ENCODE measurements around the gene YBX2. TPM values are rescaled to one million over a fixed set of nuclear protein-coding genes. Genes with fewer than 3 reads are reported as not detected.

YBX2 gene
- total RNA-seq, 1 experiment from 2014 or later = 24.0 TPM

DNA sequence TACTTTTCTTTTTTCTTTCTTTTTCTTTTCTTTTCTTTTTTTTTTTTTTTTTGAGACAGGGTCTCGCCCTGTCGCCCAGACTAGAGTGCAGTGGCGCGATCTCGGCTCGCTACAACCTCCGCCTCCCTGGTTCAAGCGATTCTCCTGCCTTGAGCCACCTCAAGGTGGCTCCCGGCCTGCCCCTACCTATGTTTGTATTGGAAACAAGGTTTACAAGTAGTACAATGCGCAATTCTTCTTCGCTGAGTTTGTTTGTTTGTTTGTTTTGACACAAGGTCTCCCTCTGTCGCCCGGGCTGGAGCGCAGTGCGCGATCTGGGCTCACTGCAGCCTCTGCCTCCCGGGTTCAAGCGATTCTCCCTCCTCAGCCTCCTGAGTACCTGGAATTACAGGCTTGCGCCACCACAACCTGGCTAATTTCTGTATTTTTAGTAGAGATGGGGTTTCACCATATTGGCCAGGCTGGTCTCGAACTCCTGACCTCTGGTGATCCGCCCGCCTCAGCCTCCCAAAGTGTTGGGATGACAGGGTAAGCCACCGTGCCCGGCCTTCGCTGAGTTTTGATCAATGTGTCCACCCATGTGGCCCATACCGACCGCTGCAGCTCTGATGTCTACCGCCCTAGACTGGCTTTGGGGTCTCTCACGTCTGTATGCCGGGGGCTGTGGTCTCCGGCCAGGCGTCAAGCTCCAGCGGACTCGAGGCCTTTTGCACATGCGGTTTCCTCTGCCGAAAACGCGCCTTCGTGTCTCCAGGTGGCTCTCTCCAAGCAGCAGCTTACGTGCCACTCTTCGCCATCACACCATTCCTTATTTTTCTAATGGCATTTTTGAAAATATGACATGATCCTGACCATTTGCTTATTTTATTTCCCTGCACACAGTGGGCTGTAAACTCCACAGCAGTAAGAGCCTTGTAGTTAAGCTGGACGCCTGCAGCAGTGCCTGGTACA lies 1.1 kb upstream of the YBX2 start:
- H3K4me2 ChIP-seq (ENCODE audit: insufficient read depth, insufficient read length, low read length) = peak overlapping the region; percentile 91
- peak overlapping the region; percentile 95 for H3K18ac ChIP-seq (ENCODE audit: insufficient read length, low read depth, low read length)
- H2BK5ac ChIP-seq (ENCODE audit: insufficient read length, low read length) = no peak overlapping the region
- no peak overlapping the region for H3T11ph ChIP-seq (ENCODE audit: low read length)
- no CpG with 5 or more reads among the region's 42 CpGs for WGBS (ENCODE audit: extremely low coverage, insufficient read length, low lambda C conversion rate)
- peaks cover 4% of the 10 kb centered on the region; the same call in 1 of the 2 replicates for H3K4me1 ChIP-seq (ENCODE audit: insufficient read depth, low read length)
- no peak overlapping the region for H2BK20ac ChIP-seq (ENCODE audit: low read depth, low read length, poor library complexity, severe bottlenecking)
- TF ChIP-seq, protein P1, sequence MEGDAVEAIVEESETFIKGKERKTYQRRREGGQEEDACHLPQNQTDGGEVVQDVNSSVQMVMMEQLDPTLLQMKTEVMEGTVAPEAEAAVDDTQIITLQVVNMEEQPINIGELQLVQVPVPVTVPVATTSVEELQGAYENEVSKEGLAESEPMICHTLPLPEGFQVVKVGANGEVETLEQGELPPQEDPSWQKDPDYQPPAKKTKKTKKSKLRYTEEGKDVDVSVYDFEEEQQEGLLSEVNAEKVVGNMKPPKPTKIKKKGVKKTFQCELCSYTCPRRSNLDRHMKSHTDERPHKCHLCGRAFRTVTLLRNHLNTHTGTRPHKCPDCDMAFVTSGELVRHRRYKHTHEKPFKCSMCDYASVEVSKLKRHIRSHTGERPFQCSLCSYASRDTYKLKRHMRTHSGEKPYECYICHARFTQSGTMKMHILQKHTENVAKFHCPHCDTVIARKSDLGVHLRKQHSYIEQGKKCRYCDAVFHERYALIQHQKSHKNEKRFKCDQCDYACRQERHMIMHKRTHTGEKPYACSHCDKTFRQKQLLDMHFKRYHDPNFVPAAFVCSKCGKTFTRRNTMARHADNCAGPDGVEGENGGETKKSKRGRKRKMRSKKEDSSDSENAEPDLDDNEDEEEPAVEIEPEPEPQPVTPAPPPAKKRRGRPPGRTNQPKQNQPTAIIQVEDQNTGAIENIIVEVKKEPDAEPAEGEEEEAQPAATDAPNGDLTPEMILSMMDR (conservative IDR thresholded peaks at IDR 0.05) = peak; percentile 28; the same call in 2 of the 3 replicates
- peak overlapping the region in 1 of 3 experiments; percentile 36; a peak in 2 of 7 replicates for H3K27ac Mint-ChIP-seq
- H3K27ac ChIP-seq (ENCODE audit: insufficient read length, low read depth, low read length) = no peak overlapping the region
- H4K8ac ChIP-seq (replicated peaks; ENCODE audit: insufficient read length, low read depth, low read length) = no peak overlapping the region
- no peak overlapping the region for H2BK120ac ChIP-seq (ENCODE audit: low read depth, low read length, poor library complexity, severe bottlenecking)
- H3K4me3 Mint-ChIP-seq = peak overlapping the region; percentile 59 to 83
- no peaks in the 10 kb centered on the region for H3K9me3 ChIP-seq (ENCODE audit: control insufficient read depth, low read depth, low read length)
- H3K4me1 Mint-ChIP-seq = peaks cover 10 to 22% of the 10 kb centered on the region in 2 experiments
- H3K9ac ChIP-seq (ENCODE audit: extremely low read depth, insufficient read length, low read length) = no peak overlapping the region
- H3K23me2 ChIP-seq (ENCODE audit: insufficient read length, low read depth, low read length, poor library complexity, severe bottlenecking) = peaks cover 4% of the 10 kb centered on the region
- no peaks in the 10 kb centered on the region for H3K79me1 ChIP-seq (ENCODE audit: insufficient read depth, low read depth, low read length, poor library complexity, severe bottlenecking)
- H3K14ac ChIP-seq (ENCODE audit: insufficient read depth, low read length) = no peak overlapping the region
- peaks cover 2% of the 10 kb centered on the region for H3K27me3 ChIP-seq (ENCODE audit: insufficient read depth, low read length)
- no peak overlapping the region for H4K5ac ChIP-seq (ENCODE audit: insufficient read length, low read depth, low read length)
- no peak overlapping the region for H3K23ac ChIP-seq (ENCODE audit: insufficient read length, low read depth, low read length)
- H2AK5ac ChIP-seq (ENCODE audit: insufficient read length, low read length) = no peak overlapping the region
- no peak overlapping the region for H3K4ac ChIP-seq (ENCODE audit: low read depth, low read length)
- H2BK12ac ChIP-seq (ENCODE audit: insufficient read length, low read depth, low read length) = no peak overlapping the region
- DNase-seq = no peak
- H3K36me3 Mint-ChIP-seq (ENCODE audit: insufficient read depth in 1 of 3, low read depth in 3 of 3) = peaks cover 0 to 3% (median 0%) of the 10 kb centered on the region in 3 experiments; a peak in 2 of 7 replicates
- H2AFZ ChIP-seq (ENCODE audit: low read length) = no peak overlapping the region
- H3K79me2 ChIP-seq (ENCODE audit: insufficient read depth, low read length) = no peaks in the 10 kb centered on the region
- no peak overlapping the region for H4K91ac ChIP-seq (ENCODE audit: insufficient read length, low read depth, low read length)
- no peak overlapping the region for H2BK15ac ChIP-seq (ENCODE audit: low read depth, low read length)
- H3K27me3 Mint-ChIP-seq (ENCODE audit: low read depth) = peaks cover 77% of the 10 kb centered on the region
- no peaks in the 10 kb centered on the region for H4K20me1 ChIP-seq (ENCODE audit: control insufficient read depth, insufficient read depth, insufficient read length)
- no peak overlapping the region for H3K56ac ChIP-seq (ENCODE audit: insufficient read length, low read depth, low read length)
- H3K9me3 Mint-ChIP-seq = peaks cover 3% of the 10 kb centered on the region in 2 experiments; a peak in 3 of 5 replicates

All from H9 (cell line).